ENCODE results near the gene PIAS4.

GRCh38 chr19:3977242-3978143, 30.0 kb upstream of the PIAS4 start:
- TF ChIP-seq FOXK1 (CRISPR knock-in tag; IDR thresholded peaks at IDR 0.05; ENCODE audit: borderline replicate concordance) (no peak), MTA3 (IDR thresholded peaks at IDR 0.05; ENCODE audit: borderline replicate concordance) (no peak), ZNF395 (CRISPR knock-in tag; IDR thresholded peaks at IDR 0.05) (no peak), ZNF140 (CRISPR knock-in tag; IDR thresholded peaks at IDR 0.05) (no peak), TCF7L2 (IDR thresholded peaks at IDR 0.05; ENCODE audit: low read depth, low read length) (no peak), EZH2 (IDR thresholded peaks at IDR 0.05; ENCODE audit: borderline replicate concordance, low read depth, low read length) (no peak), NFYB (IDR thresholded peaks at IDR 0.05; ENCODE audit: extremely low read depth, insufficient read length) (no peak), SMAD4 (CRISPR knock-in tag; conservative IDR thresholded peaks at IDR 0.05) (no peak), TRIM24 (IDR thresholded peaks at IDR 0.05) (no peak)
